HG02798 (cell line): Measurements from ENCODE around the gene B4GALT3.

Experiments used
- ATAC-seq: cut with Tn5 transposase; IDR thresholded peaks from one replicate; pipeline ENCODE4 v1.9.1; 2021; ENCODE audit warnings: mild to moderate bottlenecking; ENCODE audit not compliant: unreplicated experiment, poor library complexity

B4GALT3 gene

GRCh38 chr1:161131523-161132409 lies 45.5 kb downstream of the B4GALT3 start:
- no peak for ATAC-seq

DNA sequence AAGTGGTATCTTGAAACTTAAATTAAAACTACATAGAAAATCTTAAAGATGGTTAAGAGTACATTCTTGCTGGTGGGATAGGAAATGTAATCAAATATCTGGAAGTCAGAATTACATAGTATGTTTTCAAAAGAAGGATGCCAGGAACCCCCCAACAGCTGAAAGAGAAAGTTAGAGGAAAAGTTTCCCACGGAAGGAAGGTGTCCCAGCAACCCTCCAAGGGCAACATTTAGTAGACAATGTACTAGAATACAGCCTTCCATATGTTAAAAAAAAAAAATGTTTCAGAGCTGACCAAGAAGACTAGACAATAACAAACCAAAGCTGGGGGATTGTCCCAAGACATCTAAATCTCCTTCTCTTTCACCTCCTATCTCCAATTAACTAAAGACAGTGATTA lies 47.0 kb downstream of the B4GALT3 start:
- ATAC-seq: no peak

GRCh38 chr1:161128591-161129420 lies 48.5 kb downstream of the B4GALT3 start:
- ATAC-seq: no peak

- ATAC-seq: no peak
Measured at GRCh38 chr1:161127649-161128048, 49.7 kb downstream of the B4GALT3 start.

- no peak for ATAC-seq
Measured at GRCh38 chr1:161122967-161123366, 54.3 kb downstream of the B4GALT3 start.

GRCh38 chr1:161121834-161122233 lies 55.5 kb downstream of the B4GALT3 start:
- no peak for ATAC-seq
